Epithelial cell of esophagus (primary cell): Measurements from ENCODE around the gene PPP6R1.

Experiments used
- DNase-seq: peaks from one replicate; pipeline ENCODE4 v3.0.0; 2010; ENCODE audit warnings: low read depth
- H3K4me3 ChIP-seq: 2 replicates; pipeline ENCODE4 v1.5.1; 2011; ENCODE audit warnings: mild to moderate bottlenecking, low read length, control low read depth
- CTCF ChIP-seq: IDR thresholded peaks from 2 replicates; pipeline ENCODE4 v1.5.1; 2011; ENCODE audit warnings: low read depth, mild to moderate bottlenecking, low read length, control low read depth, inconsistent platforms; ENCODE audit not compliant: insufficient read depth; ENCODE audit errors: missing control alignments

Gene PPP6R1

GRCh38 chr19:55241143-55241934 lies 17.5 kb downstream of the PPP6R1 start:
- no peak for DNase-seq
- H3K4me3 ChIP-seq, result no peak overlapping the region
- no peak for TF ChIP-seq CTCF

- no peak for TF ChIP-seq CTCF
- H3K4me3 ChIP-seq, result no peak overlapping the region
- DNase-seq, result no peak
These were observed 18.1 kb downstream of the PPP6R1 start for GRCh38 chr19:55240713-55241020.

- no peak for DNase-seq
- H3K4me3 ChIP-seq, result no peak overlapping the region
- no peak for TF ChIP-seq CTCF
These were observed 19.8 kb downstream of the PPP6R1 start for GRCh38 chr19:55239004-55239403.

GRCh38 chr19:55238030-55238429 lies 20.8 kb downstream of the PPP6R1 start:
- no peak overlapping the region for H3K4me3 ChIP-seq
- no peak for DNase-seq
- TF ChIP-seq CTCF, result no peak

GRCh38 chr19:55232986-55233385 lies 25.8 kb downstream of the PPP6R1 start:
- DNase-seq, result no peak
- no peak overlapping the region for H3K4me3 ChIP-seq
- TF ChIP-seq CTCF, result no peak

GRCh38 chr19:55232286-55232602 lies 26.6 kb downstream of the PPP6R1 start:
- H3K4me3 ChIP-seq, result no peak overlapping the region
- no peak for DNase-seq

More at GRCh38 chr19:55232286-55232602, 26.6 kb downstream of the PPP6R1 start:
- no peak for TF ChIP-seq CTCF
